ENCODE results near the gene MAST2. TPM values are rescaled to one million over a fixed set of nuclear protein-coding genes. Genes with fewer than 3 reads are reported as not detected.
A peak's percentile ranks its signal among the peaks of the same experiment; 100 is the strongest.
"Not testable (repeated sequence)": the region's sequence is repeated elsewhere in the genome, so short reads cannot be mapped to it uniquely, and the experiment has no call there.

The MAST2 gene
- total RNA-seq, 1 donor from 2014 or later = 50.7 TPM

DNA sequence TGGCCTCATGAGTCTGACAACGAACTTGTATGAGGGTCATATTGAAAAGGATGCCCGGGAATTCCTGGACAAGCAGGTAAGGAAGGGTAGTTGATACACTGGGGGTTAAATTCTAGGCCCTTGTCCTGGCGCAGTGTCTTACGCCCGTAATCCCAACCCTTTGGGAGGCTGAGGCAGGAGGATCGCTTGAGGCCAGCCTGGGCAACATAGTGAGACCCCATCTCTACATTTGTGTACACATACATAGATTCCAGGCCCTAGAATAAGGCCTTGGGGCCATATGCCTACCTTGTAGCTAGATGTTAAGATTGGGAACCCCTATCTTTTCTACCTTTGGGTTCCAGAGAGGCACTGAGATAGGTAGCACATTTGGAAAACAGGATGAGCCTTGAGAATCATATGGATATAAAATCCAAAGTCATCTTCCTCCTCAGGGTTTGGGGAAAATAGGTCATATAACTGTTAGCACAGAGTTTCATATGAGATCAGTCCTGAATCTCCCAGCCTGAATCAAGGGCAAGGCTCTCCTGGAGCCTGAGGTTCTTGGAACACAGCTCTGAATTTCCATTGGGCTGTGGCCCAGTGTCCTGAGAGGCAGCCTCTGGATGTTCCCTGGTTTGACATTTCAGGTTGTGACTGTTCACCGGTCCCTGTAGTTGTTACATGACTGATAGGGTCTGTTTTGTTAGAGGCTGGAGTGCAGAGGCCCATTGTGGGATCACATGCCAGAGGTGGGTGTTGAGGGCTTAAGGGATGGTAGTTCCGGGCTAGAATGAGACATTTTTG is 224.6 kb downstream of the MAST2 start:
- no peak for DNase-seq

DNA sequence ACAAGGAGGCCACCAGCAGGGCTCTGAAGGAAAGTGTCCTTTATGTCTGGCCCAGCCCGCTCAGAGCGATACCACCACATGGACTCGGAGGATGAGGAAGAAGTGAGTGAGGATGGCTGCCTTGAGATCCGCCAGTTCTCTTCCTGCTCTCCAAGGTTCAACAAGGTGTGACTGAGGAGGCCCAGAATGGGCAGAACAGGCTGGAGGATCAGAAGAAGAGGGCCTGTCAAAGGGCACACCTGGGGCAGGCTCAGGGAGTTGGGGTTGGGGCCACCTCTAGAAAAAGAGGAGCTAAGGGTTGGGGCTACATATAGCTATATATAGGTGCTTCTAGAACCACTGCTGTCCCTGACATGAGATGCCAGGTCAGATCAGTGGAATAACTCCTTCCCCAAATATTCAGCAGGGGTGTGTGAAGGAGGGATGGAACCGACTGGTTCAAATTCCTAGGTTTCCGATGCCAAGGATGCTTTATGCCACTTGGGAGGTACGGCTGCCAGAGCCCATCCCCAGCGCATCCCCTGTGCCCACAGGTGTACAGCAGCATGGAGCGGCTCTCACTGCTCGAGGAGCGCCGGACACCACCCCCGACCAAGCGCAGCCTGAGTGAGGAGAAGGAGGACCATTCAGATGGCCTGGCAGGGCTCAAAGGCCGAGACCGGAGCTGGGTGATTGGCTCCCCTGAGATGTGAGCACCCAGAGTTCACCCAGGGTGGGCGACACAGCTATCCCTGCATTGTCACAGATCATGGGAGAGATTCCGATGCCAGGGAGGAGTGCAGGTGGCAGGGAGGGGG is 226.9 kb downstream of the MAST2 start:
- DNase-seq = no peak

DNA sequence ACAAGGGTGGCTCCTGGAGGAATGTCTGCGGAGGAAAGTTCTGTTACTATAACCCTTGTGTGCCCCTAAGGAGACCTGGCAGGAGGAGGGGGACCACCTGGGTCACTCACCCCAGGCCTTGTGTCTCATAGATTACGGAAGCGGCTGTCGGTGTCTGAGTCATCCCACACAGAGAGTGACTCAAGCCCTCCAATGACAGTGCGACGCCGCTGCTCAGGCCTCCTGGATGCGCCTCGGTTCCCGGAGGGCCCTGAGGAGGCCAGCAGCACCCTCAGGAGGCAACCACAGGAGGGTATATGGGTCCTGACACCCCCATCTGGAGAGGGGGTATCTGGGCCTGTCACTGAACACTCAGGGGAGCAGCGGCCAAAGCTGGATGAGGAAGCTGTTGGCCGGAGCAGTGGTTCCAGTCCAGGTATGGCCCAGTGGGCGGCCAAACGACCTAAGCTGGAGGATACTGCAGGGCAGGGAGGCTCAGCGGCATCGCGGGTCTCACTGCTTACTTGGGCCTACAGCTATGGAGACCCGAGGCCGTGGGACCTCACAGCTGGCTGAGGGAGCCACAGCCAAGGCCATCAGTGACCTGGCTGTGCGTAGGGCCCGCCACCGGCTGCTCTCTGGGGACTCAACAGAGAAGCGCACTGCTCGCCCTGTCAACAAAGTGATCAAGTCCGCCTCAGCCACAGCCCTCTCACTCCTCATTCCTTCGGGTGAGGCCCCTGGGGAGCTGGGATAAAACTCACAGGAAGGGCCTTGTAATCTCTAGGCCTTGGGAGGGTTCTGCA is 227.7 kb downstream of the MAST2 start:
- no peak for DNase-seq

DNA sequence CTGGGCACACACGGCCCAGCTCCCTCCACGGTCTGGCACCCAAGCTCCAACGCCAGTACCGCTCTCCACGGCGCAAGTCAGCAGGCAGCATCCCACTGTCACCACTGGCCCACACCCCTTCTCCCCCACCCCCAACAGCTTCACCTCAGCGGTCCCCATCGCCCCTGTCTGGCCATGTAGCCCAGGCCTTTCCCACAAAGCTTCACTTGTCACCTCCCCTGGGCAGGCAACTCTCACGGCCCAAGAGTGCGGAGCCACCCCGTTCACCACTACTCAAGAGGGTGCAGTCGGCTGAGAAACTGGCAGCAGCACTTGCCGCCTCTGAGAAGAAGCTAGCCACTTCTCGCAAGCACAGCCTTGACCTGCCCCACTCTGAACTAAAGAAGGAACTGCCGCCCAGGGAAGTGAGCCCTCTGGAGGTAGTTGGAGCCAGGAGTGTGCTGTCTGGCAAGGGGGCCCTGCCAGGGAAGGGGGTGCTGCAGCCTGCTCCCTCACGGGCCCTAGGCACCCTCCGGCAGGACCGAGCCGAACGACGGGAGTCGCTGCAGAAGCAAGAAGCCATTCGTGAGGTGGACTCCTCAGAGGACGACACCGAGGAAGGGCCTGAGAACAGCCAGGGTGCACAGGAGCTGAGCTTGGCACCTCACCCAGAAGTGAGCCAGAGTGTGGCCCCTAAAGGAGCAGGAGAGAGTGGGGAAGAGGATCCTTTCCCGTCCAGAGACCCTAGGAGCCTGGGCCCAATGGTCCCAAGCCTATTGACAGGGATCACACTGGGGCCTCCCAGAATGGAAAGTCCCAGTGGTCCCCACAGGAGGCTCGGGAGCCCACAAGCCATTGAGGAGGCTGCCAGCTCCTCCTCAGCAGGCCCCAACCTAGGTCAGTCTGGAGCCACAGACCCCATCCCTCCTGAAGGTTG is 231.4 kb downstream of the MAST2 start:
- no peak for DNase-seq

DNA sequence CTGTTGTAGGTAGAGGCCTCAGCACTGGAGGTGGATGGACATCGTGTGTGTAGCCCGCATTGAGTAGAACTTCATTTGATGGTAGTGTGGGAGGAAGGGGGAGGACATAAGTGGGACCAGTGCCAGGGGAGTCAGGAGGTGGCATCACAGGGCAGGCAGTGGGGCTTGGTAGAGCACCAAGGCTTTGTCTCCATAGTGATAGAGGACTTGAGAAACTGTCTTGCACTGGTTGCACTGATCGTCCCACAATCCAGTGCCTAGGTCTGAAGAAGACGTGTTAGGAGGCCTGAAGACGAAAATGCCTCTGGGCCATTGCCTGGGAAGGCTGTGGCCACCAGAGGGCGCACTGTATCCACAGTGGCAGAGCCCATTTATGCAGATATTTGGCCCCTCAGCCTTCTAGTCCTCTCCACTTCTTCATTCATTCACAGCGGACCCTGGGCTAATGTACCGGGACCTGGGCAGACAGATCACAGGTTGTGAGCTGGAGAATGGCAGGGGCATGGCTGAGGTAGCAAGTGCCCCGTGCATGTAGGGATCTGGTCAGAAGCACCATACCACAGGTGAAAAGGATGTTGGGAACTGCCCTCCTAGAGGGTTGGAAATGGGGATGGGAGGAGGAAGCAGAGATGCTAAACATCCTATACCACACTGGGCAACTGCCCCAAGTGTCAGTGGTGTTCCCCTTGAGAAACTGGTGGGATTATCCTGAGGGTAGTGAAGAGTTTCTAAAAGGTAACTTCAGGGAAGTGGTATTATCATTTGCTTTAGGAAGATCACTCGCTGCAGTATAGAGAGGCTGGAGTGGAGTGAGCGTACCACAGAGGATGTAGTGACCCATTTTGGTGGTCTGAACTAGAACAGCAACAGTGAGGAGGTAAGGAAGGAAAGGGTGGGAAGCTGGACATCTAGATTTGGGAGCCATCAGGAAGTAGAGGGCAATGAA is 233.8 kb downstream of the MAST2 start:
- DNase-seq = peak; percentile 84

DNA sequence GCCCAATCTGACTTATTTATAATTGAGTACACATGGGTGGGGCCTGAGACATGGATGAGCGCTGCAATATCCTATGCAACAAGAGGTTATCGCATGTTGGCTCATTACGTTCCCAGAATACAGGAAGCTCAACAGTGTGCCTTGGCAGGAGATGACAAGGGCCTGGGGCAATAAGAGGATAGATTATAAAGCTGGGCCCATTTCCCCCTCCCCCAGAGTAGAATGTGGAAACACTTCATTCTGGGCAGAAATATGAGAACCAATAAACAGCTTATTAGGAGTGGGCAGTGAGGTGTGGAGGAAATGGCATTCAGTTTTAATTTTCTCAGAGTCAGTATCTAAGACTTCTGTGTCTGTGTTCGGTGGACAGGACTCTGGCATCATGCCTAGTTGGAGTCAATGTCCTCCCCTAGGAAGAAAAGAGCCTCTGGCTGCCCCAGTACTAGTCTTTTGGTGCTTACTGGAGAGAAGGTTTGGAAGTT is 236.2 kb downstream of the MAST2 start:
- DNase-seq = no peak

DNA sequence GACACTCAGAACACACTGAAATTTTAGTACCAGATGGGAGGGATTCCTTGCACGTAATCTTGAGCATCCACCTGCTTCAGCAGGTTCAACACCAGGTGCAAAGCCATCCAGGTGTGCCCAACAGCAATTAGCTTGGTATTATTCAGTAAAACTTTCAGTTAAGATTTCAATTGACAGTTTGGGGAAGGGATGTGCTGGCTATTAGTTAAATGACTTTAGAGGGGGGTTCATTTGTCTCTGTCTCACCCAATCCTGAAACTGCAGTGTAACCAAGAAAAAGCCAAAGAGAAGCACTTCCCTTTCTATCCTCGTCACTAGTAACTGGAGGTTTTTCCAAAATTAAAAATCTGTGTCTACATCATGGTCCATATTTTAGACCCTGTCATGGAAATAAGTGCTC is 238.1 kb downstream of the MAST2 start:
- no peak for DNase-seq

DNA sequence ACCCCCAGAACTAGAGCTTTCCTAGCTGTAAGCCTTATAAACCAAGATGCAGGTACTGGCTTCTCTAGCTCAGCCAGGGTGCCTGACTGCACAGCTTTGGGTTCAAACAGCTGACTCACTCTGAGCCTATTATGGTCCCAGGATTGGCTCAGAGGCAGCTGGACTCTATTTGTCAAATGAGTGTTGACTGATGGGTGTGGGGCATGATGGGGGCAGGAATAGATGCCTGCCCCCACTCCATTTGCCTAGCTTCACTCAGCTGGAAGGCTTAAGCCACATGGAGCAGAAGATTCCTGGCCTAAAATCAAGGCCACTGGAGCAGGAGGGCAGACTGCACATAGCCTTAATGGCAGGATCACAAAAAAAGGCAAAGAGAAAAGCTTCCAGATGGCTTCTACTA is 238.6 kb downstream of the MAST2 start:
- DNase-seq = no peak

DNA sequence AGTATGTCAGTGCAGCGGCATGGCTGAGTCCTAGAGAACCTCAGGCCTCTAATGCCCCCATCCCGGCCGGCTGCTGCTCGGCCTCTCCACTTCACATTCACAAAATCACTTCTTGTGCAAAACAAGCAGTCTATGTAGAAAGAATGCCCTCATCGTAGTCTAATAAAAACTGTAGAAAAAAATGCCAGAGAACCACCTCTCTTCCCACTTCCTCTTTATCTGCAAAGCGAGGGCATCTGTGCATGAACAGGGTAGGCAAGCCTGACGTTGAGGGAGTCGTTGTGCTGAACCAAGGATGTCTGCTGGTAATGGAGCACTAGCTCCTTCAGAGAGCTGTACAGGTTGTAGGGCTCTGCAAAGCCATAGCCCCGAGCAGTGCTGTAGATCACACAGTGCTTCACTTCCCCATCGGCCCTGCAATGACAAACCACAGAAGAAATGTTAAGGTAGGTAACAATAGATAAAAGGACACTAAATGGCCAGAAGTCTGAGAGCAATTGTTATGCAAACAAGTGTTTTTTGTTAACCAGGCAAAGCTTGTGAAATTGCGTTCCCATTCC is 240.1 kb downstream of the MAST2 start:
- DNase-seq = no peak

DNA sequence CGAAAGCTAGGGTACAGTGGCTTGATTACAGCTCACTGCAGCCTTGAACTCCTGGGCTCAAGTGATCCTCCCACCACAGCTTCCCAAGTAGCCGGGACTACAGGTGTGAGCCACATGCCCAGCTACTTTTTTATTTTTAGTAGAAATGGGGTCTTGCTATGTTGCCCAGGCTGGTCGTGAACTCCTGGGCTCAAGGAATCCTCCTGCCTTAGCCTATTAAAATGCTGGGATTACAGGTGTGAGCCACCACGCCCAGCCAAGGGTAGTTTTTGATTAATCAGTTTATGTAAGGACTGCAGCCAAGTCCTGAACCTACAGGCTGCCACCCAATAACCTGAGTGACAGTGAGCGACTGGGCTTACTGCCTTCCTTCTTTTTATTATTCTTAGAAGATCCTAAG is 240.7 kb downstream of the MAST2 start:
- DNase-seq = no peak

DNA sequence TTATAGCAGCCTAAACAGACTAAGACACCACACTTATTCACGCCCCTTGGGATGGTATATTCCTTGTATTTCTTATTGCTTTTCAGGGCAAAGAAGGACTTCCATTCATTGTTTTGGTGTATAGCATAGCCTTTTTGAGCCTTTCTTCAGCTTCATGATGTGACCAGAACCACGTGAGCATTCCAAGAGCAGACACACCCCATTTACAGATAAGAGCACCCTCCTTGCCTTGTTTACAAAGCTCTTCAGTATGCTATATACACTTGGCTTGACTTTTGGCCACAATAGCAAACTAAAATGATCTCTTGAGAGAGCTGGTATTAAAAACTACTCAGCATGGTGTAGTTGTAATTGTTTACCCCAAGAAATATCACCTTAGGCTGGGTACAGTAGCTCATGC is 250.3 kb downstream of the MAST2 start:
- DNase-seq = no peak

DNA sequence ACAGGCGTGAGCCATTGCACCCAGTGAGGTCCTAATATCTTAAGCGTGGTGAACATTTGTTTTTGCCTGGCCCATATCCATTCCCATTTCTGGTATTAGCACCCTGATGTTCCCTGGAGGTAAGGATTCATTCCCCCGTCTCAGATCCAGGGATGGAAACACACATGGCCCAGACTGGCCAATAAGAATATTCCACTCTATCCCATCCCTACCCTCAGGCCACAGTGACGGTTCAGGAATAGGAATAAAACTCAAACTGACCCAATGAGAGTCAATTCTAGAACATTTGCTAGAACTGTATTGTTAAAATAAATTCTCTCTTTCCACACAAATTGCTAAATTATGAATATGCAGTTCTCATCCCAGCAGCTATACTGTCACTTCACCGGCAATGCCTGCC is 252.9 kb downstream of the MAST2 start:
- no peak for DNase-seq

DNA sequence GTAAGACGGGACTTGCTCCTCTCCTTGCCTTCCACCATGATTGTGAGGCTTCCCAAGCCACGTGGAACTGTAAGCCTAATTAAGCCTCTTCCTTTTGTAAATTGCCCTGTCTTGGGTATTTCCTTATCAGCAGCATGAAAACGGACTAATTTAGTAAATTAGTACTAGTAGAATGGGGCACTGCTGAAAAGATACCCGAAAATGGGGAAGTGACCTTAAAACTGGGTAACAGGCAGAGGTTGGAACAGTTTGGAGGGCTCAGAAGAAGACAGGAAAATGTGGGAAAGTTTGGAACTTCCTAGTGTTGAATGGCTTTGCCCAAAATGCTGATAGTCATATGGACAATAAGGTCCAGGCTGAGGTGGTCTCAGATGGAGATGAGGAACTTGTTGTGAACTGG is 253.8 kb downstream of the MAST2 start:
- DNase-seq = not testable (repeated sequence)

DNA sequence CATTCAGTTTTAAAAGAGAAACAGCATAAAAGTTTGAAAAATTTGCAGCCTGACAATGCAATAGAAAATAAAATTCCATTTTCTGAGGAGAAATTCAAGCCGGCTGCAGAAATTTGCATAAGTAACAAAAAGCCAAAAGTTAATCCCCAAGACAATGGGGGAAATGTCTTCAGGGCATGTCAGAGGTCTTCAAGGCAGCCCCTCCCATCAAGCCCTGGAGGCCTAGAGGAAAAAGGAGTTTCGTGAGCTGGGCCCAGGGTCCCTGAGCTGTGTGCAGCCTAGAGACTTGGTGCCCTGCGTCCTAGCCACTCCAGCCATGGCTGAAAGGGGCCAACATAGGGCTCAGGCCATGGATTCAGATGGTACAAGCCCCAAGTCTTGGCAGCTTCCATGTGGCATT is 254.4 kb downstream of the MAST2 start:
- DNase-seq = no peak

DNA sequence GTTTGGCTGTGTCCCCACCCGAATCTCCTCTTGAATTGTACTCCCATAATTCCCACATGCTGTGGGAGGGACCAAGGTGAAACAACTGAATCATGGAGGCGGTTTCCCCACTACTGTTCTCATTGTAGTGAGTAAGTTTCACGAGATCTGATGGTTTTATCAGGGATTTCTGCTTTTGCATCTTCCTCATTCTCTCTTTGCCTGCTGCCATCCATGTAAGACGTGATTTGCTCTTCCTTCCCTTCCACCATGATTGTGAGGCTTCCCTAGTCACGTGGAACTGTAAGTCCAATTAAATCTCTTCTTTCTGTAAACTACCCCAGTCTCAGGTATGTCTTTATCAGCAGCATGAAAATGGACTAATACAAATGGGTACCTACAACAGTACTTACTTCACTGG is 255.5 kb downstream of the MAST2 start:
- DNase-seq = no peak

DNA sequence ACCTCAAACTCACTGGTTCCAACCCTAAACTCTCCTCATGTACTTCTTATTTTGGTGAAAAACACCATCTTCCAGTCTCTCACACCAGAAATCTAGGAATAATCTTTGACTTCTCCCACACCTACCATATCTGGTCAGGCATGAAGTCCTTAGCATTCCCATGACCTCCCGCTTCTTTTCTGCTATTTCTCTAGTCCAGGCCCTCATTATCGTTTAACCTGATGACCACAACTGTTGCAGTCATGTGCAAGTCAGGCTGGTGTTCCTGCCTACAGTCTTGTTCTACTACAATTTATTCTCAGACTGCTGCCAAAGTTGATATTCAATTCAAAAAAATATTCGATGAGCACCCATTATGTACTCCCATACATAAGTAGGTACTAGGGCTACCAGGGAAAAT is 257.7 kb downstream of the MAST2 start:
- no peak for DNase-seq

DNA sequence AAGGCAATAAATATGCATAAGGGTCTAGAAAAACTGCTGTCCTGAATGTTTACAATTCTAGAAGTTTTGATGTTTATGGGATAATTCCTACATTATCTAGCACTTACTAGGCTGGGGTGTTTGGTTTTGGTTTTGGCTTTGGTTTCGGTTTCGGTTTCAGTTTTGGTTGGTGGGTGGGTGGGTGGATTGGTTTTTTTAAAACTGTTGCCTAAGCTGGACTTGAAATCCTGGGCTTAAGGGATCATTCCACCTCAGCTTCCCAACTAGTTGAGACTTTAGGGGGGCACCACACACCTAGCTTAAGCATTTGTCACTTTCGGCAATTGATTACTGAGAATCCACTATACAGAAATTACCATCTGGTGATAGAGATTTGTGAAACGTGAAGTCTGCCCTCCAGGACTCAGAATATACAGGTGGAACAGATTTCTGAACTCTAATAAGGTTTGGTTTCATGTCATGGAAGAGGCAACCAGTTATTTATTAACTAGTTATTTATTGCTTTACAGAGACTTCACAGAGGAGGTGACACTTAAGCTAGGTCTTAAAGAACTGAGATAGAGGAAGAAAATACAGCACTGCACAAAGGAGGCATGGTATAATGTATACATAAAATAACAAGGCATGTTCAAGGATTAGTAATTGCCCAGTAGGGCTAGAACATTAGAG is 259.4 kb downstream of the MAST2 start:
- DNase-seq = no peak

DNA sequence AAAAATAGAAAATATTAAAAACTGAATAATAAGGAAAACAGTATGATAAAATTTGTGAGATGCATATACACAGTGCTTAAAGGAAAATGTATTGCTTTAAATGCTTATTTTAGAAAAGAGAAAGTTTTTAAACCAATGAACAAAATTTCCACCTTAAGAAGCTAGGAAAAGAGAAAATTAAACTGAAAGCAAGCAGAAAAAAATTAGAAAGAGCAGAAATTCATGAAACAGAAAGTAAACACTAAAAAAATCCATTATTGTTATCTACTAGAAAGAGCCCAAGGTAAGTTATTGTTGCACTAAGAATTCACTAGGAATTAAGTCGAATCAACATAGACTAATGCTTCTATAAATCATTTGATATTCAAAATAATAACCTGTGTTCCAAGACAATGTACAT is 261.3 kb downstream of the MAST2 start:
- no peak for DNase-seq

DNA sequence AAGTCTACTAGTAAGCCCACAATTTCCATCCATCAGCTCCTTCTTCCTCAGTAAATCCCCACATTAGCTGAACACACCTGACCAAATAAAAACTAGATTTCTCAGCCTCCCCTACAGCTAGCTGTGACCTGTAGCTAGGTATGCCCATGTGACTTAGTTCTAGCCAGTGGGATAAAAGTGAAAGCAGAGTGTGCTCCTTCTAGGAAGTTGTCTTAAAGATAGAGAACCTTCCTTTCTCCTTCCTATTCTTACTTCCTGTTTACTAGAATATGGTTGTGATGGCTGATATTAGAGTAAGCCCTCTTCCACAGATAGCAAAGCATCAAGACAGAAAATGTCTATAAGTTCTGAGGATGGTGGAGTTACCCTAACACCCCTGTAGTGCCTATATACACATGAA is 262.0 kb downstream of the MAST2 start:
- no peak for DNase-seq

DNA sequence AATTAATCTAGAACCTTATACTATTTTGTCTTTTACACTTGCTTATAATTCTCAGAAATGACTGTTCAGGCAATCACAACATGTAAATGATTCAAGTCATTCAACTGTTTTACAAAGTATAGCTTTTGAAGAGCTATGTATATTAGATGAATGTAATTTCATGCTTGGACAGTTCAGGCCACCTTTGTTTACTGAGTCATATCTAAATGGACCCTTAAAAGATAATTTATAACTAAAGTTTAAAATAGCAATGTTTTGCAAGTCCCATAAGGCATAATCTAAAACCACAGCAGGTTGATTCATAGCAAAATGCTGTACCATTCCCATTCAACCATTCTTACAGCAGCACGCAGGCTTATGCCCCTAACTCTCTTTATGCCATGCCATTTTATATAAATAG is 264.2 kb downstream of the MAST2 start:
- DNase-seq = no peak
